ENCODE results near the gene BEND3.
"Not testable (repeated sequence)": the region's sequence is repeated elsewhere in the genome, so short reads cannot be mapped to it uniquely, and the experiment has no call there.

BEND3 gene

DNA sequence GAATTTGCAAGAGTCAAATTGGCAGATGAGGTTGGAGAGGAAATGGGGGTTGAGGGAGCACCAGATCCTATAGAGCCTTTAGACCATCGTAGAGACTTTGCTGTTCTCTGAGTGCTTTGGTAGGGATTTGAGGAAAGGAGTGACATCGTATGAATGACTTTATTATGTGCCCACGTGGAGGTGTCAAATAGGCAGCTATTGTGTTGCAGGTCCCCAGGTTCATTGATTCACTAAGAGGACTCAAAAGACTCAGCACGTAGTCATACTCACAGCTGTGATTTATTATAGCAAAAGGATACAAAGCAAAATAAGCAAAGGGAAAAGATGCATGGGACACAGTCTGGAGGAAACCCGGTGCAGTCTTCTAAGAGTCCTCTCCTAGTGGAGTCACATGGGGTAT lies 85.2 kb downstream of the BEND3 start:
- no peak for DNase-seq (ENCODE audit: low spot score)

DNA sequence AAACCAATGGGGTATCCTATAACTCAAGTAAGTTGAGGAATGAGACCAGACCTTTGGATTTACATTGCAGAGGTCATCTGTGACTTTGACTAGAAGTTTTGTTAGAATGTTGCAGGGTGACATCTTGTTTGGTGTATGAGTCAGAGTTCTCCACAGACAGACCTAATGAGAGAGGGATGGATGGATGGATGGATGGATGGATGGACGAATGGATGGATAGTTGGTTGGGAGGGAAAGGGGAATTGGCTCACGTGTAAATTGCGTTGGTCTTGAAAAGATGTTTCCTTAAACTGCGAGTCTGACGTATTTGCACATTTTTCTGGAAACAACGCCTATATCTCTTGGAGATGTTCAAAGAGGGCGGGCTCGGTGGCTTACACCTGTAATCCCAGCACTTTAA lies 88.3 kb downstream of the BEND3 start:
- TF ChIP-seq, protein P1, sequence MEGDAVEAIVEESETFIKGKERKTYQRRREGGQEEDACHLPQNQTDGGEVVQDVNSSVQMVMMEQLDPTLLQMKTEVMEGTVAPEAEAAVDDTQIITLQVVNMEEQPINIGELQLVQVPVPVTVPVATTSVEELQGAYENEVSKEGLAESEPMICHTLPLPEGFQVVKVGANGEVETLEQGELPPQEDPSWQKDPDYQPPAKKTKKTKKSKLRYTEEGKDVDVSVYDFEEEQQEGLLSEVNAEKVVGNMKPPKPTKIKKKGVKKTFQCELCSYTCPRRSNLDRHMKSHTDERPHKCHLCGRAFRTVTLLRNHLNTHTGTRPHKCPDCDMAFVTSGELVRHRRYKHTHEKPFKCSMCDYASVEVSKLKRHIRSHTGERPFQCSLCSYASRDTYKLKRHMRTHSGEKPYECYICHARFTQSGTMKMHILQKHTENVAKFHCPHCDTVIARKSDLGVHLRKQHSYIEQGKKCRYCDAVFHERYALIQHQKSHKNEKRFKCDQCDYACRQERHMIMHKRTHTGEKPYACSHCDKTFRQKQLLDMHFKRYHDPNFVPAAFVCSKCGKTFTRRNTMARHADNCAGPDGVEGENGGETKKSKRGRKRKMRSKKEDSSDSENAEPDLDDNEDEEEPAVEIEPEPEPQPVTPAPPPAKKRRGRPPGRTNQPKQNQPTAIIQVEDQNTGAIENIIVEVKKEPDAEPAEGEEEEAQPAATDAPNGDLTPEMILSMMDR (IDR thresholded peaks at IDR 0.05; ENCODE audit: extremely low read depth, missing control alignments), result no peak
- DNase-seq (ENCODE audit: low spot score), result no peak

More for the DNA sequence above, 85.2 kb downstream of the BEND3 start:
- TF ChIP-seq, protein P1 (IDR thresholded peaks at IDR 0.05; ENCODE audit: extremely low read depth, missing control alignments), result no peak

DNA sequence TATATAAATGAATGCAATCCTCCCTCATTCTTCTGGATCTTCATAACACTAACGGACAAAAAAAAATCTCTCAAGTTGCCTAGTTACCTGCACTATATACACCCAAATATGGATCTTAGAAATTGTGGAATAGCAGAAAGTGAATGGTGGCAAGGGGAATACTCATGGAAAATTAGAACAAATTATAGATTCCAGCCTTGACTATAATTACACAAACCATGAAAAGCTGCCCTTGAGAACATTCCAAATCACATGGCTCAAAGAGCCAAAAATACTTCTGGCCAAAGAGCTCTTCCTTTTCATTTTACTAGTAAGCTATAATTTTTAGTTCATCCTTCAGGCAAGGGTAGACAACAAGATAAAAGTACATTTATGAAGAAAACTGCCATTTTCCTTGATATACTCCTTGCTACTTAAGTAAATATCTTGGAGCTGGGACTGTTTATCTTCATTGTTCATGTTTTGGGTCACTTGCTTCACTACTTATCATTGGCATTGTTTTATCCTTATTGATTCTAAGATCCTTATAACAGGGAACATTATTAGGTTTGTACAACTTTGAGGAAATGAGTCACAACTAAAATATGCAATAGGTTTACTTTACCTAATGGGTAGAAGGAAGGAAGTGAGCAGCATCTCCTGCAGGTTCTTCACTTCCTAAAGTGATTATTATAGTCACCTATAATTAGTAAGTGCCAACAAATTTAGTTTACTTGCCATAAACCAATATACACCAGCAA lies 93.7 kb downstream of the BEND3 start:
- TF ChIP-seq, protein P1 (IDR thresholded peaks at IDR 0.05; ENCODE audit: extremely low read depth, missing control alignments), result no peak

DNA sequence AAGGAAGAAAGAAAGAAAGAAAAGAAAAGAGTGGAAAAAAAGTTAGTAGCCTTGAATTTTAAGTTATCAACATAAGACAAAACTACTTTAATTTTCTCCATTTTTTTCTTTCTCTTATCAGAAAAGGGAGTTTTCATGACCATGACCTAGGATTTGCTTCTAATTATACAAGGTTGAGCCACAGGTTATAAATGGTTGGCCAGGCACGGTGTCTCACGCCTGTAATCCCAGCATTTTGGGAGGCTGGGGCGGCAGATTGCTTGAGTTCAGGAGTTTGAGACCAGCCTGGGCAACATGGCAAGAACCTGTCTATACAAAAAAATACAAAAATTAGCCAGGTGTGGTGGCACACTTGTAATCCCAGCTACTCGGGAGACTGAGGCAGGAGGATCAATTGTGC lies 95.1 kb downstream of the BEND3 start:
- TF ChIP-seq, protein P1 (IDR thresholded peaks at IDR 0.05; ENCODE audit: extremely low read depth, missing control alignments), result no peak
- no peak for DNase-seq (ENCODE audit: low spot score)

More for the DNA sequence above, 93.7 kb downstream of the BEND3 start:
- no peak for DNase-seq (ENCODE audit: low spot score)

DNA sequence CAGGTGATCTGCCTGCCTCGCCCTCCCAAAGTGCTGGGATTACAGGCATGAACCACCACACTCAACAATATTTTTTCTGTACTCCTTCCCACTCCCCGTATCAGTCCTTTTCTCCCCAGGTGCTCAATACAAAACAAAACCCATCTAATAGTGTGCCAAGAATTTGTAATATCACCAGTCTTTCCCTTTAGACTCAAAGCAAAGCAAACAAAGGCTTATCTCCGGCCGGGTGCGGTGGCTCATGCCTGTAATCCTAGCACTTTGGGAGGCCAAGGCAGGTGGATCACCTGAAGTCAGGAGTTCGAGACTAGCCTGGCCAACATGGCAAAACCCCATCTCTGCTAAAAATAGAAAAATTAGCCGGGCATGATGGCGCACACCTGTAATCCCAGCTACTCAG lies 95.7 kb downstream of the BEND3 start:
- not testable (repeated sequence) for DNase-seq (ENCODE audit: low spot score)

DNA sequence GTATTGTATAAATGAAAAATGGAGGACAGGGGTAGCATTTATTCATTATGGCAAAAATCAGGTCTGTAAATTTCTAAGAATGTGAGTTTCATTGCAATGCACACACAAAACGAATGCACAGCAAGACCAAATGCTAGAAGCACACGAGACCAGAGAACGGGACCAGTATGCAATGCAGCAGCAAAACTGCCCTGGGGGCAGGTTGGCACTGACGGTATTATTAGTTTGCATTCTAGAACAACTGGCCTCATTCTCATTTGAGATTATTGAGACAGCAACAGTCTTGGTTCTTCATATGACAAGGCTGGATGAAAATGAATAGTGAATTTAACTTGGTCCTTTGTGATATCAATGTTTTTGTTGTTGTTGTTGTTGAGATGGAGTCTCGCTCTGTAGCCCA lies 96.3 kb downstream of the BEND3 start:
- DNase-seq (ENCODE audit: low spot score), result no peak
- TF ChIP-seq, protein P1 (IDR thresholded peaks at IDR 0.05; ENCODE audit: extremely low read depth, missing control alignments), result no peak

Data from GM20000 (cell line).